GM18873 (cell line): ENCODE results near the gene KLLN.
"Not testable (repeated sequence)": the region's sequence is repeated elsewhere in the genome, so short reads cannot be mapped to it uniquely, and the experiment has no call there.

Source experiments
- ATAC-seq: cut with Tn5 transposase; IDR thresholded peaks from one replicate; pipeline ENCODE4 v1.9.1; 2021; ENCODE audit warnings: mild to moderate bottlenecking, moderate library complexity, moderate number of reproducible peaks; ENCODE audit not compliant: unreplicated experiment, low FRiP score

The KLLN gene

GRCh38 chr10:87863053-87863943 is at the start of gene KLLN, which contains the start of gene PTEN:
KLLN (minus strand) TSS chr10:87863533; CDS start chr10:87862487, 1,046 bp downstream.
PTEN (plus strand) TSS chr10:87863625; CDS start chr10:87864470, 845 bp downstream.
- ATAC-seq: peak; percentile 29

GRCh38 chr10:87903396-87903795 is 40.1 kb upstream of the KLLN start:
- ATAC-seq: not testable (repeated sequence)

- not testable (repeated sequence) for ATAC-seq
Measured at GRCh38 chr10:87897957-87898356, 34.6 kb upstream of the KLLN start.

- no peak for ATAC-seq
Measured at GRCh38 chr10:87896216-87896615, 32.9 kb upstream of the KLLN start.

- no peak for ATAC-seq
Measured at GRCh38 chr10:87895430-87895829, 32.1 kb upstream of the KLLN start.

GRCh38 chr10:87887548-87888289 is 24.4 kb upstream of the KLLN start:
- no peak for ATAC-seq

- ATAC-seq: no peak
Measured at GRCh38 chr10:87887146-87887545, 23.8 kb upstream of the KLLN start.

- no peak for ATAC-seq
Measured at GRCh38 chr10:87886635-87887034, 23.3 kb upstream of the KLLN start.

- ATAC-seq: no peak
Measured at GRCh38 chr10:87882555-87883294, 19.4 kb upstream of the KLLN start.

- ATAC-seq: not testable (repeated sequence)
Measured at GRCh38 chr10:87881373-87882059, 18.2 kb upstream of the KLLN start.

GRCh38 chr10:87880336-87880735 is 17.0 kb upstream of the KLLN start:
- no peak for ATAC-seq

- ATAC-seq: no peak
Measured at GRCh38 chr10:87878664-87879459, 15.5 kb upstream of the KLLN start.

- no peak for ATAC-seq
Measured at GRCh38 chr10:87875929-87876571, 12.7 kb upstream of the KLLN start.

GRCh38 chr10:87873656-87874055 is 10.3 kb upstream of the KLLN start:
- no peak for ATAC-seq

- no peak for ATAC-seq
Measured at GRCh38 chr10:87872828-87873227, 9.5 kb upstream of the KLLN start.

- no peak for ATAC-seq
Measured at GRCh38 chr10:87869773-87870551, 6.6 kb upstream of the KLLN start.

- not testable (repeated sequence) for ATAC-seq
Measured at GRCh38 chr10:87869139-87869538, 5.8 kb upstream of the KLLN start.

- ATAC-seq: no peak
Measured at GRCh38 chr10:87868277-87868676, 4.9 kb upstream of the KLLN start.
